Neural progenitor cell (in vitro differentiated cells): Measurements from ENCODE around the gene SCAI. TPM values are rescaled to one million over a fixed set of nuclear protein-coding genes. Genes with fewer than 3 reads are reported as not detected.

Experiments used
- DNase-seq: peaks from one replicate; pipeline ENCODE4 v3.0.0-alpha.2; 2016; ENCODE audit warnings: low spot score
- H2AFZ ChIP-seq: fragments of 200-600 bp; sonication (generic); replicated peaks from 2 replicates; pipeline ENCODE4 v1.6.1; 2016; ENCODE audit warnings: antibody characterized with exemption
- H3F3A ChIP-seq: fragments of 200-600 bp; sonication (generic); 2 replicates; pipeline ENCODE4 v1.6.1; 2016; ENCODE audit warnings: antibody characterized with exemption, low read depth
- H3K27ac ChIP-seq: fragments of 200-600 bp; sonication (generic); 2 replicates; pipeline ENCODE4 v1.5.1; 2016; ENCODE audit warnings: mild to moderate bottlenecking
- H3K27me3 ChIP-seq: fragments of 200-600 bp; sonication (generic); 2 replicates; pipeline ENCODE4 v1.6.1; 2016; ENCODE audit warnings: mild to moderate bottlenecking, moderate library complexity
- H3K36me3 ChIP-seq: fragments of 200-600 bp; sonication (generic); 2 replicates; pipeline ENCODE4 v1.5.1; 2016
- H3K4me1 ChIP-seq: fragments of 200-600 bp; sonication (generic); 2 replicates; pipeline ENCODE4 v1.6.1; 2016; ENCODE audit warnings: mixed run types
- H3K4me2 ChIP-seq: fragments of 200-600 bp; sonication (generic); 2 replicates; pipeline ENCODE4 v1.6.1; 2016
- H3K4me3 ChIP-seq: fragments of 200-600 bp; sonication (generic); 2 replicates; pipeline ENCODE4 v1.5.1; 2016
- H3K79me2 ChIP-seq: fragments of 200-600 bp; sonication (generic); 2 replicates; pipeline ENCODE4 v1.6.1; 2016; ENCODE audit warnings: low read depth
- H3K9ac ChIP-seq: fragments of 200-600 bp; sonication (generic); 2 replicates; pipeline ENCODE4 v1.6.1; 2016
- H3K9me3 ChIP-seq: fragments of 200-600 bp; sonication (generic); 2 replicates; pipeline ENCODE4 v1.5.1; 2016; ENCODE audit warnings: low read depth
- H4K20me1 ChIP-seq: fragments of 200-600 bp; sonication (generic); 2 replicates; pipeline ENCODE4 v1.6.1; 2016; ENCODE audit warnings: low read depth
- H3K27ac Mint-ChIP-seq: 3 replicates; pipeline ENCODE4 v1.8.0; 2021; ENCODE audit warnings: mixed read lengths
- H3K27me3 Mint-ChIP-seq: 2 replicates; pipeline ENCODE4 v1.8.0; 2022; ENCODE audit warnings: low read depth, mild to moderate bottlenecking, inconsistent platforms, moderate library complexity, mixed read lengths; ENCODE audit not compliant: insufficient read depth
- H3K36me3 Mint-ChIP-seq: 3 replicates; pipeline ENCODE4 v1.8.0; 2021; ENCODE audit warnings: mixed read lengths
- H3K4me1 Mint-ChIP-seq: 3 replicates; pipeline ENCODE4 v1.8.0; 2021; ENCODE audit warnings: mixed read lengths
- H3K4me3 Mint-ChIP-seq: 3 replicates; pipeline ENCODE4 v1.8.0; 2021; ENCODE audit warnings: mild to moderate bottlenecking, moderate library complexity, mixed read lengths
- H3K9me3 Mint-ChIP-seq: 3 replicates; pipeline ENCODE4 v1.8.0; 2020; ENCODE audit warnings: mixed read lengths
- EZH2 ChIP-seq: fragments of 200-600 bp; sonication (generic); IDR thresholded peaks from 2 replicates; pipeline ENCODE4 v1.6.1; 2017; ENCODE audit warnings: antibody characterized with exemption, mild to moderate bottlenecking, moderate library complexity
- EZH2phosphoT487 ChIP-seq: fragments of 200-600 bp; sonication (generic); IDR thresholded peaks from 2 replicates; pipeline ENCODE4 v1.6.1; 2017; ENCODE audit warnings: antibody characterized with exemption
- total RNA-seq: library from RNA; depleted of rRNA; stranded (reverse); fragments of >200 nt; gene quantifications from 2 replicates; pipeline ENCODE4 v1.2.3, GENCODE V29; 2015; ENCODE audit warnings: low replicate concordance
- TF ChIP-seq, protein P1 (sequence below): fragments of 200-600 bp; sonication (generic); IDR thresholded peaks from 2 replicates; pipeline ENCODE4 v1.5.1; 2017; ENCODE audit warnings: antibody characterized with exemption, mild to moderate bottlenecking

SCAI gene
- total RNA-seq, 1 donor from 2014 or later = 30.2 TPM

GRCh38 chr9:125043631-125044030, 99.7 kb downstream of the SCAI start:
- peaks cover 11% of the 10 kb centered on the region for H3K36me3 Mint-ChIP-seq
- H3K27ac Mint-ChIP-seq = no peak overlapping the region
- H3K9ac ChIP-seq = no peak overlapping the region
- no peak overlapping the region for H3K4me3 Mint-ChIP-seq
- no peak overlapping the region for H3K4me3 ChIP-seq
- DNase-seq = no peak
- no peaks in the 10 kb centered on the region for H4K20me1 ChIP-seq
- no peaks in the 10 kb centered on the region for H3K27me3 Mint-ChIP-seq
- TF ChIP-seq EZH2 (no peak), EZH2phosphoT487 (no peak)
- TF ChIP-seq, protein P1, sequence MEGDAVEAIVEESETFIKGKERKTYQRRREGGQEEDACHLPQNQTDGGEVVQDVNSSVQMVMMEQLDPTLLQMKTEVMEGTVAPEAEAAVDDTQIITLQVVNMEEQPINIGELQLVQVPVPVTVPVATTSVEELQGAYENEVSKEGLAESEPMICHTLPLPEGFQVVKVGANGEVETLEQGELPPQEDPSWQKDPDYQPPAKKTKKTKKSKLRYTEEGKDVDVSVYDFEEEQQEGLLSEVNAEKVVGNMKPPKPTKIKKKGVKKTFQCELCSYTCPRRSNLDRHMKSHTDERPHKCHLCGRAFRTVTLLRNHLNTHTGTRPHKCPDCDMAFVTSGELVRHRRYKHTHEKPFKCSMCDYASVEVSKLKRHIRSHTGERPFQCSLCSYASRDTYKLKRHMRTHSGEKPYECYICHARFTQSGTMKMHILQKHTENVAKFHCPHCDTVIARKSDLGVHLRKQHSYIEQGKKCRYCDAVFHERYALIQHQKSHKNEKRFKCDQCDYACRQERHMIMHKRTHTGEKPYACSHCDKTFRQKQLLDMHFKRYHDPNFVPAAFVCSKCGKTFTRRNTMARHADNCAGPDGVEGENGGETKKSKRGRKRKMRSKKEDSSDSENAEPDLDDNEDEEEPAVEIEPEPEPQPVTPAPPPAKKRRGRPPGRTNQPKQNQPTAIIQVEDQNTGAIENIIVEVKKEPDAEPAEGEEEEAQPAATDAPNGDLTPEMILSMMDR = no peak
- H3K79me2 ChIP-seq = no peaks in the 10 kb centered on the region
- H3F3A ChIP-seq = no peaks in the 10 kb centered on the region
- no peaks in the 10 kb centered on the region for H3K36me3 ChIP-seq
- no peaks in the 10 kb centered on the region for H3K27me3 ChIP-seq
- no peaks in the 10 kb centered on the region for H3K9me3 Mint-ChIP-seq
- no peaks in the 10 kb centered on the region for H3K4me1 ChIP-seq
- H3K9me3 ChIP-seq = no peaks in the 10 kb centered on the region
- no peak overlapping the region for H2AFZ ChIP-seq
- H3K4me1 Mint-ChIP-seq = peaks cover 3% of the 10 kb centered on the region
- H3K27ac ChIP-seq = no peak overlapping the region
- no peak overlapping the region for H3K4me2 ChIP-seq

GRCh38 chr9:125043148-125043547, 100.2 kb downstream of the SCAI start:
- Histone ChIP-seq H3K27me3 (no peaks in the 10 kb centered on the region), H3F3A (no peaks in the 10 kb centered on the region), H2AFZ (no peak overlapping the region), H3K9me3 (no peaks in the 10 kb centered on the region), H3K4me3 (no peak overlapping the region), H3K9ac (no peak overlapping the region), H3K36me3 (no peaks in the 10 kb centered on the region), H3K4me2 (no peak overlapping the region), H3K27ac (no peak overlapping the region), H4K20me1 (no peaks in the 10 kb centered on the region), H3K79me2 (no peaks in the 10 kb centered on the region), H3K4me1 (no peaks in the 10 kb centered on the region)
- Mint-ChIP-seq H3K9me3 (no peaks in the 10 kb centered on the region), H3K36me3 (peaks cover 11% of the 10 kb centered on the region), H3K27me3 (no peaks in the 10 kb centered on the region), H3K4me3 (no peak overlapping the region), H3K27ac (no peak overlapping the region), H3K4me1 (no peaks in the 10 kb centered on the region)
- TF ChIP-seq EZH2phosphoT487 = no peak
- TF ChIP-seq EZH2 = no peak
- TF ChIP-seq, protein P1 = no peak
- DNase-seq = no peak

GRCh38 chr9:125038166-125038565, 105.2 kb downstream of the SCAI start:
- Histone ChIP-seq H3K27ac (no peak overlapping the region), H3F3A (no peaks in the 10 kb centered on the region), H3K4me3 (no peak overlapping the region), H2AFZ (no peak overlapping the region), H3K9ac (no peak overlapping the region), H3K27me3 (no peaks in the 10 kb centered on the region), H4K20me1 (peaks cover 9% of the 10 kb centered on the region), H3K4me2 (no peak overlapping the region), H3K36me3 (no peaks in the 10 kb centered on the region), H3K9me3 (no peaks in the 10 kb centered on the region), H3K79me2 (no peaks in the 10 kb centered on the region), H3K4me1 (no peaks in the 10 kb centered on the region)
- H3K4me1 Mint-ChIP-seq = no peaks in the 10 kb centered on the region
- H3K9me3 Mint-ChIP-seq = no peaks in the 10 kb centered on the region
- TF ChIP-seq EZH2 (no peak), EZH2phosphoT487 (no peak)
- TF ChIP-seq, protein P1 = no peak
- H3K36me3 Mint-ChIP-seq = no peaks in the 10 kb centered on the region
- no peak for DNase-seq
- H3K4me3 Mint-ChIP-seq = no peak overlapping the region
- H3K27ac Mint-ChIP-seq = no peak overlapping the region
- H3K27me3 Mint-ChIP-seq = no peaks in the 10 kb centered on the region
